Right lobe of liver (tissue), 6 donors: ENCODE data around the gene PMS1. TPM values are rescaled to one million over a fixed set of nuclear protein-coding genes. Genes with fewer than 3 reads are reported as not detected.
A peak's percentile ranks its signal among the peaks of the same experiment; 100 is the strongest.

Experiments
- ATAC-seq, 4 donors: fragments of 200-7000 bp; cut with Tn5 transposase; one replicate each; pipeline ENCODE4 v1.9.1; 2020; ENCODE audit warnings: mild to moderate bottlenecking in 4 of 4, moderate library complexity in 4 of 4
- DNase-seq, 3 donors: peaks; one replicate each; pipeline ENCODE4 v3.0.0-alpha.2; 2020
- H3K27ac ChIP-seq, 3 donors: fragments of 200-600 bp; one replicate each; pipeline ENCODE4 v1.8.0; 2022
- H3K27me3 ChIP-seq, 2 donors: fragments of 200-600 bp; one replicate each; pipeline ENCODE4 v1.8.0; 2022
- H3K36me3 ChIP-seq, 4 donors: fragments of 200-600 bp; sonication (generic) in 1 of 4; one replicate each; pipeline versions ENCODE4 v1.5.1 to v1.8.0; 2017 to 2022; ENCODE audit warnings: control low read depth in 1 of 4
- H3K4me1 ChIP-seq, 4 donors: fragments of 200-600 bp; sonication (generic) in 1 of 4; one replicate each; pipeline versions ENCODE4 v1.5.1 to v1.8.0; 2017 to 2022; ENCODE audit warnings: control low read depth in 1 of 4
- H3K4me3 ChIP-seq, 3 donors: fragments of 200-600 bp; one replicate each; pipeline ENCODE4 v1.8.0; 2022
- H3K9me3 ChIP-seq, 4 donors: fragments of 200-600 bp; sonication (generic) in 1 of 4; one replicate each; pipeline versions ENCODE4 v1.5.1 to v1.8.0; 2017 to 2022; ENCODE audit warnings: control low read depth in 1 of 4
- CTCF ChIP-seq, 4 donors: fragments of 200-600 bp in 3 of 4; fragments of 450-650 bp in 1 of 4; IDR thresholded peaks; one replicate each; pipeline versions ENCODE4 v1.5.1 to v1.8.0; 2016 to 2022; ENCODE audit warnings: antibody characterized with exemption in 4 of 4, mild to moderate bottlenecking in 2 of 4
- POLR2A ChIP-seq: fragments of 450-650 bp; IDR thresholded peaks from one replicate; pipeline ENCODE4 v1.6.1; 2017; ENCODE audit warnings: antibody characterized with exemption, mild to moderate bottlenecking
- WGBS: methylation state at CpG from one replicate; pipeline ENCODE4 v1.1.6; 2018; ENCODE audit warnings: low coverage, low lambda C conversion rate; ENCODE audit not compliant: insufficient coverage; ENCODE audit errors: missing lambda C conversion rate; 5-methylcytosine and 5-hydroxymethylcytosine counted together
- intact Hi-C, 2 donors: fragments of 100-400 bp; cut with DNase I; formaldehyde crosslinking; loops; one replicate each; pipeline versions ENCODE4 v1.11.2 to v1.14.1; 2022
- total RNA-seq, 6 experiments: library from RNA; depleted of rRNA in 2 of 6; stranded (reverse); fragments of >200 nt in 2 of 6; fragmentation: NEBNext Ultra II Directional in 3 of 6; extraction: Animal tissue kit (Norgen Biotek cat#: 25700) in 3 of 6; gene quantifications; one replicate each; pipeline versions ENCODE4 v1.1.0 to v1.2.4, GENCODE V29; 2016 to 2023
- donor health status: DM: no; HTN: yes; CAD: no.
- donor health status: DM: no; HTN: no; CAD: no.
- donor health status: DM: no; HTN: no; CAD: no.
- donor health status: DM: no; HTN: yes; CAD: no.
- donor health status: DM: no; HTN: yes; CAD: no.

PMS1 gene
- total RNA-seq, 6 experiments from 2014 or later, result 8.1 to 9.5 (median 8.4) TPM

- H3K4me1 ChIP-seq, result no peaks in the 10 kb centered on the region
- ATAC-seq, result no peak
- intact Hi-C loops, result no loop called here
- no peak for TF ChIP-seq CTCF (IDR thresholded peaks at IDR 0.05)
- TF ChIP-seq POLR2A, result no peak
- no peaks in the 10 kb centered on the region for H3K9me3 ChIP-seq
- DNase-seq, result no peak
- H3K27me3 ChIP-seq, result no peaks in the 10 kb centered on the region
- H3K4me3 ChIP-seq, result no peak overlapping the region
- H3K27ac ChIP-seq, result no peak overlapping the region
- peaks cover 0 to 40% (median 4%) of the 10 kb centered on the region in 4 donors for H3K36me3 ChIP-seq
- 94% methylated on average over 1 of the region's 1 CpG for WGBS
Measured at GRCh38 chr2:189794310-189794709, 10.1 kb downstream of the PMS1 start.

GRCh38 chr2:189797902-189798301, 13.7 kb downstream of the PMS1 start:
- intact Hi-C loops, result no loop called here
- WGBS, result 90% methylated on average over 6 of the region's 6 CpGs
- ATAC-seq (peak in 3 of 4 donors; percentile 28 to 49 (median 43)), DNase-seq (no peak)
- H3K27me3 ChIP-seq, result no peaks in the 10 kb centered on the region
- no peaks in the 10 kb centered on the region for H3K9me3 ChIP-seq
- no peak overlapping the region for H3K27ac ChIP-seq
- no peaks in the 10 kb centered on the region for H3K4me1 ChIP-seq
- peaks cover 0 to 31% (median under 1%) of the 10 kb centered on the region in 4 donors for H3K36me3 ChIP-seq
- no peak for TF ChIP-seq POLR2A
- no peak for TF ChIP-seq CTCF (IDR thresholded peaks at IDR 0.05)
- no peak overlapping the region for H3K4me3 ChIP-seq

GRCh38 chr2:189798312-189799029, 14.2 kb downstream of the PMS1 start:
- Histone ChIP-seq H3K27me3 (no peaks in the 10 kb centered on the region), H3K4me3 (no peak overlapping the region), H3K9me3 (no peaks in the 10 kb centered on the region), H3K27ac (no peak overlapping the region), H3K4me1 (no peaks in the 10 kb centered on the region), H3K36me3 (peaks cover 0 to 26% (median 0%) of the 10 kb centered on the region in 4 donors)
- ATAC-seq (peak; percentile 44 to 71 (median 62)), DNase-seq (no peak)
- intact Hi-C loops, result no loop called here
- 77% methylated on average over 4 of the region's 4 CpGs for WGBS
- TF ChIP-seq CTCF (IDR thresholded peaks at IDR 0.05) (peak; percentile 28 to 41 (median 30)), POLR2A (no peak)

GRCh38 chr2:189799030-189799331, 14.7 kb downstream of the PMS1 start:
- Histone ChIP-seq H3K9me3 (no peaks in the 10 kb centered on the region), H3K27me3 (no peaks in the 10 kb centered on the region), H3K27ac (no peak overlapping the region), H3K4me1 (no peaks in the 10 kb centered on the region), H3K4me3 (no peak overlapping the region), H3K36me3 (peaks cover 0 to 21% (median 0%) of the 10 kb centered on the region in 4 donors)
- no peak for DNase-seq
- intact Hi-C loops, result no loop called here
- ATAC-seq, result no peak
- no peak for TF ChIP-seq POLR2A
- no peak for TF ChIP-seq CTCF (IDR thresholded peaks at IDR 0.05)
